ENCODE results near the gene C2orf80.

DNA sequence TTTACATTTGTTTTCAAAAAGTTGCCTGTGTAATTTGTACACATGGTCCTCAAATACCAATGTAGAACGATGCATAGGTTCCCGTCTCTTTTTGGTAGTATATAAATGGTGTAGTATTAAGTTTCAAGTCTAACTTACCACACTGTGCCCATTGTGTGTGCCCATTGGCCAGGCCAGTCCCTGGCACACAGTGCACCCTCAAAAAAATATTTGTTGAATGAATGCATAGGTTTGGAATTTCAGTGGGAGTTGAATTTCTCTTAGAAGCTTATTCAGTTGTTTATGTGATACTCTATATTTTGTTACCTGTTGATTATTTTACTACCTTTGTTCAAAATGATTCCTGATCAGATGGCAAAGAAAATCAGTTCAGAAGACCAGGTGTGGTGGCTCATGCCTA is 35.0 kb upstream of the C2orf80 start:
- no peak for TF ChIP-seq POLR2A (IDR thresholded peaks at IDR 0.05)
- no peak for TF ChIP-seq CTCF (IDR thresholded peaks at IDR 0.05)

All from tibial nerve (tissue), 3 donors.